ENCODE results near the gene TBC1D25. TPM values are rescaled to one million over a fixed set of nuclear protein-coding genes. Genes with fewer than 3 reads are reported as not detected.
"Not testable (repeated sequence)": the region's sequence is repeated elsewhere in the genome, so short reads cannot be mapped to it uniquely, and the experiment has no call there.

Gene TBC1D25
- total RNA-seq, 2 donors from 2014 or later, result 8.1 to 11.6 TPM

GRCh38 chrX:48521353-48522243, 17.9 kb upstream of the TBC1D25 start, which contains the start of gene EBP:
Gene EBP, plus strand, starts transcription at chrX:48521808. Its CDS starts 1,964 bp downstream, at chrX:48523772.
- peak within 1 kb of the TSS; percentile 49 for H3K4me3 ChIP-seq
- no peaks in the 10 kb centered on the region for H3K4me1 ChIP-seq
- TF ChIP-seq, protein P1, sequence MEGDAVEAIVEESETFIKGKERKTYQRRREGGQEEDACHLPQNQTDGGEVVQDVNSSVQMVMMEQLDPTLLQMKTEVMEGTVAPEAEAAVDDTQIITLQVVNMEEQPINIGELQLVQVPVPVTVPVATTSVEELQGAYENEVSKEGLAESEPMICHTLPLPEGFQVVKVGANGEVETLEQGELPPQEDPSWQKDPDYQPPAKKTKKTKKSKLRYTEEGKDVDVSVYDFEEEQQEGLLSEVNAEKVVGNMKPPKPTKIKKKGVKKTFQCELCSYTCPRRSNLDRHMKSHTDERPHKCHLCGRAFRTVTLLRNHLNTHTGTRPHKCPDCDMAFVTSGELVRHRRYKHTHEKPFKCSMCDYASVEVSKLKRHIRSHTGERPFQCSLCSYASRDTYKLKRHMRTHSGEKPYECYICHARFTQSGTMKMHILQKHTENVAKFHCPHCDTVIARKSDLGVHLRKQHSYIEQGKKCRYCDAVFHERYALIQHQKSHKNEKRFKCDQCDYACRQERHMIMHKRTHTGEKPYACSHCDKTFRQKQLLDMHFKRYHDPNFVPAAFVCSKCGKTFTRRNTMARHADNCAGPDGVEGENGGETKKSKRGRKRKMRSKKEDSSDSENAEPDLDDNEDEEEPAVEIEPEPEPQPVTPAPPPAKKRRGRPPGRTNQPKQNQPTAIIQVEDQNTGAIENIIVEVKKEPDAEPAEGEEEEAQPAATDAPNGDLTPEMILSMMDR (IDR thresholded peaks at IDR 0.05), result no peak
- DNase-seq, result peak; percentile 95
- no peaks in the 10 kb centered on the region for H3K9me3 ChIP-seq
- intact Hi-C loops (cut with DNase I), result no loop called here
- peak within 1 kb of the TSS; percentile 41 for H3K27ac ChIP-seq
- H3K9ac ChIP-seq (ENCODE audit: low read depth in 2 of 2, low read length in 2 of 2), result peak within 1 kb of the TSS; percentile 50 to 77
- no peaks in the 10 kb centered on the region for H3K36me3 ChIP-seq
- no peaks in the 10 kb centered on the region for H3K27me3 ChIP-seq

DNA sequence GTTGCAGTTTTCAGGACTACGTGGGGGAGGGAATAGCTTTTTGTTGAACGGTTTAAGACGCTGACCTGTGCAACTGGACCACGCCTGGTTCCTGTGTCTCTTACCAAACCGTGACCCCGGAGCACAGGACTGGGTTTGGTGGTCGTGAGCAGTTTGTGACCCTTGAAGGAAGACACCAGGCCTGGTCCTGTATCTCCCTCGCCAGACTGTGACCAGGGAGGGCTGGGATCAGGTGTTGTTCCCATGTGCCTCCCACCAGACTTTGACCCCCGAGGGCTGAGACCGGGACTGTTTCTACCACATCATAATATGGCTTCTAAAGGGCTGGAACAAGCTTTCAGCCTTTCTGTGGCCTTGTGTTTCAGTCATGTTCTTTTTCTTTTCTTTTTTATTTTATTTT, 17.2 kb upstream of the TBC1D25 start:
- Histone ChIP-seq H3K36me3 (no peaks in the 10 kb centered on the region), H3K27ac (peak overlapping the region; percentile 41), H3K27me3 (no peaks in the 10 kb centered on the region), H3K9ac (ENCODE audit: low read depth in 2 of 2, low read length in 2 of 2) (peak overlapping the region; percentile 33 to 77), H3K4me1 (no peaks in the 10 kb centered on the region), H3K4me3 (peak overlapping the region; percentile 49), H3K9me3 (no peaks in the 10 kb centered on the region)
- intact Hi-C loops (cut with DNase I), result no loop called here
- peak; percentile 38 for DNase-seq
- TF ChIP-seq, protein P1 (IDR thresholded peaks at IDR 0.05), result no peak

DNA sequence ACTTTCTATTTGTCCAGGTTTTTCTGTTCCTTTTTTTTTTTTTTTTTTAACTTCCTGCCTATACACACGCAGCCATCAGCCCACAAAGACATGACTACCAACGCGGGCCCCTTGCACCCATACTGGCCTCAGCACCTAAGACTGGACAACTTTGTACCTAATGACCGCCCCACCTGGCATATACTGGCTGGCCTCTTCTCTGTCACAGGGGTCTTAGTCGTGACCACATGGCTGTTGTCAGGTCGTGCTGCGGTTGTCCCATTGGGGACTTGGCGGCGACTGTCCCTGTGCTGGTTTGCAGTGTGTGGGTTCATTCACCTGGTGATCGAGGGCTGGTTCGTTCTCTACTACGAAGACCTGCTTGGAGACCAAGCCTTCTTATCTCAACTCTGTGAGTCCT, 15.8 kb upstream of the TBC1D25 start:
- Histone ChIP-seq H3K27me3 (no peaks in the 10 kb centered on the region), H3K36me3 (no peaks in the 10 kb centered on the region), H3K4me3 (no peak overlapping the region), H3K9ac (ENCODE audit: low read depth in 2 of 2, low read length in 2 of 2) (no peak overlapping the region), H3K27ac (no peak overlapping the region), H3K4me1 (no peaks in the 10 kb centered on the region), H3K9me3 (no peaks in the 10 kb centered on the region)
- intact Hi-C loops (cut with DNase I), result no loop called here
- DNase-seq, result no peak
- TF ChIP-seq, protein P1 (IDR thresholded peaks at IDR 0.05), result no peak

DNA sequence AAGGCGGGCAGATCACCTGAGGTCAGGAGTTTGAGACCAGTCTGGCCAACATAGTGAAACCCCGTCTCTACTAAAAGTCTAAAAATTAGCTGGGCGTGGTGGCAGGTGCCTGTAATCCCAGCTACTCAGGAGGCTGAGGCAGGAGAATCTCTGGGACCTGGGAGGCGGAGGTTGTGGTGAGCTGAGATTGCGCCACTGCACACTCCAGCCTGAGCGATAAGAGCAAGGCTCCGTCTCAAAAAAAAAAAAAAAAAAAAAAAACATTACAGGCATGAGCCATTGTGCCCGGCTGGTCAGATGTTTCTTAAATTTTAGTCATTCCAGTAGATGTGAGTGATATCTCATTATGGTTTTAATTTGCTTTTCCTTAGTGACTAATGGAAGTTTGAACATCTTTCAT, 13.7 kb upstream of the TBC1D25 start:
- intact Hi-C loops (cut with DNase I), result not testable (repeated sequence)

DNA sequence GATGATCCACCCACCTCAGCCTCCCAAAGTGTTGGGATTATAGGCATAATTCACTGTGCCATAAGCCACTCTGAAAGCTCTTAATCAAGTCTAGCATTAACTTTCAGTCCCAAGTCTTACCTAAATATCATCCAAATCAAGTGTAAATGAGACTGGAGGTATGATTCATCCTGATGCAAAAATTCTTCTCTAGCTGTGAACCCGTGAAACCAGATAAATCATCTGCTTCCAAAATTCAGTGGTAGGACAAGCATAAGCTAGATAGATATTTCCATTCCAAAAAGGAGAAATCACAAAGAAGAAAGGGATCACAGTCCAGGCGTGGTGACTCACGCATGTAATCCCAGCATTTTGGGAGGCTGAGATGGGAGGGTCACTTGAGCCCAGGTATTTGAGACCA, 8.8 kb upstream of the TBC1D25 start:
- Histone ChIP-seq H3K9ac (ENCODE audit: low read depth in 2 of 2, low read length in 2 of 2) (no peak overlapping the region), H3K4me1 (no peaks in the 10 kb centered on the region), H3K4me3 (no peak overlapping the region), H3K9me3 (no peaks in the 10 kb centered on the region), H3K27ac (peak overlapping the region; percentile 63), H3K27me3 (no peaks in the 10 kb centered on the region), H3K36me3 (no peaks in the 10 kb centered on the region)
- intact Hi-C loops (cut with DNase I), result no loop called here
- TF ChIP-seq, protein P1 (IDR thresholded peaks at IDR 0.05), result no peak
- DNase-seq, result no peak

More for the DNA sequence above, 13.7 kb upstream of the TBC1D25 start:
- H3K9me3 ChIP-seq; H3K27ac ChIP-seq; H3K36me3 ChIP-seq; H3K4me3 ChIP-seq; H3K9ac ChIP-seq (ENCODE audit: low read depth in 2 of 2, low read length in 2 of 2); H3K4me1 ChIP-seq; DNase-seq; H3K27me3 ChIP-seq: not testable (repeated sequence)
